GM18511 (cell line): ENCODE data around the gene TMPRSS6.
"Not testable (repeated sequence)": the region's sequence is repeated elsewhere in the genome, so short reads cannot be mapped to it uniquely, and the experiment has no call there.

Experiments used
- ATAC-seq: cut with Tn5 transposase; IDR thresholded peaks from one replicate; pipeline ENCODE4 v1.9.1; 2021; ENCODE audit warnings: mild to moderate bottlenecking, moderate library complexity; ENCODE audit not compliant: unreplicated experiment

TMPRSS6 gene

GRCh38 chr22:37090920-37091695, 18.4 kb downstream of the TMPRSS6 start:
- no peak for ATAC-seq

GRCh38 chr22:37089434-37089833, 20.1 kb downstream of the TMPRSS6 start:
- ATAC-seq: no peak

GRCh38 chr22:37088750-37089408, 20.6 kb downstream of the TMPRSS6 start:
- ATAC-seq: no peak

- no peak for ATAC-seq
These were observed 21.4 kb downstream of the TMPRSS6 start for GRCh38 chr22:37088108-37088605.

GRCh38 chr22:37086184-37086583, 23.3 kb downstream of the TMPRSS6 start:
- ATAC-seq: no peak

- no peak for ATAC-seq
These were observed 25.1 kb downstream of the TMPRSS6 start for GRCh38 chr22:37084385-37084784.

GRCh38 chr22:37083914-37084313, 25.6 kb downstream of the TMPRSS6 start:
- ATAC-seq: no peak

GRCh38 chr22:37082251-37082873, 27.2 kb downstream of the TMPRSS6 start:
- ATAC-seq: no peak

- ATAC-seq: no peak
These were observed 28.7 kb downstream of the TMPRSS6 start for GRCh38 chr22:37080838-37081237.

GRCh38 chr22:37080438-37080837, 29.1 kb downstream of the TMPRSS6 start:
- ATAC-seq: no peak

GRCh38 chr22:37079668-37080171, 29.8 kb downstream of the TMPRSS6 start:
- no peak for ATAC-seq

- ATAC-seq: no peak
These were observed 30.4 kb downstream of the TMPRSS6 start for GRCh38 chr22:37079158-37079557.

GRCh38 chr22:37077802-37078448, 31.6 kb downstream of the TMPRSS6 start:
- no peak for ATAC-seq

GRCh38 chr22:37075822-37076433, 33.6 kb downstream of the TMPRSS6 start:
- no peak for ATAC-seq

GRCh38 chr22:37075046-37075445, 34.5 kb downstream of the TMPRSS6 start:
- no peak for ATAC-seq

GRCh38 chr22:37074537-37074936, 35.0 kb downstream of the TMPRSS6 start:
- ATAC-seq: no peak

- no peak for ATAC-seq
These were observed 36.8 kb downstream of the TMPRSS6 start for GRCh38 chr22:37072673-37073072.

GRCh38 chr22:37071850-37072592, 37.5 kb downstream of the TMPRSS6 start:
- ATAC-seq: not testable (repeated sequence)

- ATAC-seq: no peak
These were observed 38.8 kb downstream of the TMPRSS6 start for GRCh38 chr22:37070744-37071143.

GRCh38 chr22:37070334-37070733, 39.2 kb downstream of the TMPRSS6 start:
- ATAC-seq: no peak
